Fibroblast of lung (primary cell): ENCODE results near the gene MRTFA. TPM values are rescaled to one million over a fixed set of nuclear protein-coding genes. Genes with fewer than 3 reads are reported as not detected.

Source experiments
- DNase-seq, 2 donors: peaks; one replicate each; pipeline versions ENCODE4 v3.0.0 to v3.0.0-alpha.2; 2010; ENCODE audit warnings: low read depth in 2 of 2
- H2AFZ ChIP-seq: 2 replicates; pipeline ENCODE4 v1.5.1; 2012; ENCODE audit warnings: low read length, control low read depth, inconsistent platforms
- H3K27ac ChIP-seq: 2 replicates; pipeline ENCODE4 v1.5.1; 2011; ENCODE audit warnings: low read length, control low read depth; ENCODE audit not compliant: insufficient read depth
- H3K27me3 ChIP-seq: 2 replicates; pipeline ENCODE4 v1.5.1; 2011; ENCODE audit warnings: mild to moderate bottlenecking, low read length; ENCODE audit not compliant: control insufficient read depth, insufficient read depth
- H3K36me3 ChIP-seq: 2 replicates; pipeline ENCODE4 v1.5.1; 2011; ENCODE audit warnings: low read length; ENCODE audit not compliant: control insufficient read depth, insufficient read depth
- H3K4me1 ChIP-seq: 2 replicates; pipeline ENCODE4 v1.5.1; 2011; ENCODE audit warnings: low read length; ENCODE audit not compliant: control insufficient read depth, insufficient read depth; ENCODE audit errors: extremely low read depth
- H3K4me2 ChIP-seq: 2 replicates; pipeline ENCODE4 v1.5.1; 2011; ENCODE audit warnings: low read length, control low read depth; ENCODE audit not compliant: insufficient read depth; ENCODE audit errors: extremely low read depth
- H3K4me3 ChIP-seq, 4 experiments: fragments of 200-600 bp in 1 of 4; sonication (generic) in 1 of 4; replicated peaks in 1 of 4; 2 replicates each; pipeline ENCODE4 v1.5.1; 2011 to 2016; ENCODE audit warnings: low read length in 4 of 4, low read depth in 3 of 4, mild to moderate bottlenecking in 3 of 4, control low read depth in 2 of 4, inconsistent platforms in 1 of 4, mixed read lengths in 1 of 4; ENCODE audit not compliant: insufficient read depth in 1 of 4; ENCODE audit errors: control extremely low read depth in 1 of 4
- H3K79me2 ChIP-seq: 2 replicates; pipeline ENCODE4 v1.5.1; 2012; ENCODE audit warnings: mild to moderate bottlenecking, low read length, inconsistent platforms; ENCODE audit not compliant: control insufficient read depth, insufficient read depth
- H3K9ac ChIP-seq: 2 replicates; pipeline ENCODE4 v1.5.1; 2011; ENCODE audit warnings: mild to moderate bottlenecking, low read length, control low read depth; ENCODE audit not compliant: insufficient read depth
- H3K9me3 ChIP-seq: 2 replicates; pipeline ENCODE4 v1.5.1; 2012; ENCODE audit warnings: low read depth, low read length; ENCODE audit not compliant: control insufficient read depth, insufficient read depth
- H4K20me1 ChIP-seq: 2 replicates; pipeline ENCODE4 v1.5.1; 2011; ENCODE audit warnings: low read length; ENCODE audit not compliant: control insufficient read depth, insufficient read depth; ENCODE audit errors: extremely low read depth
- CTCF ChIP-seq, 2 donors: IDR thresholded peaks in 1 of 2; conservative IDR thresholded peaks in 1 of 2; 1 replicate in 1 of 2; 2 replicates in 1 of 2; pipeline ENCODE4 v1.5.1; 2011 to 2012; ENCODE audit warnings: low read length in 2 of 2, control low read depth in 1 of 2, inconsistent platforms in 1 of 2, low read depth in 1 of 2, mild to moderate bottlenecking in 1 of 2
- EZH2 ChIP-seq: IDR thresholded peaks from 2 replicates; pipeline ENCODE4 v1.5.1; 2012; ENCODE audit warnings: low read length, control low read depth, mild to moderate bottlenecking; ENCODE audit errors: missing control alignments
- polyA plus RNA-seq, 2 donors: library from polyadenylated mRNA; depleted of rRNA in 1 of 2; stranded (reverse) in 1 of 2; unstranded in 1 of 2; fragments of >200 nt; gene quantifications; 2 replicates each; pipeline ENCODE4 v1.2.1, GENCODE V29; 2011 to 2012; ENCODE audit warnings: missing spikeins in 1 of 2
- total RNA-seq: library from RNA; depleted of rRNA; stranded (reverse); fragments of >200 nt; gene quantifications from 2 replicates; pipeline ENCODE4 v1.2.1, GENCODE V29; 2014

MRTFA gene
- total and polyA plus RNA-seq, 2 donors (not counting 1 experiment from before 2014, with no cell fraction given): 7.6 to 23.0 TPM

GRCh38 chr22:40666151-40666848, 29.8 kb upstream of the MRTFA start:
- H3K27ac ChIP-seq: no peak overlapping the region
- TF ChIP-seq CTCF (conservative IDR thresholded peaks at IDR 0.05 in 1 of 2, IDR thresholded peaks at IDR 0.05 in 1 of 2; ENCODE audit: low read depth in 1 of 2, low read length in 2 of 2) (no peak), EZH2 (no peak)

GRCh38 chr22:40665312-40665711, 28.8 kb upstream of the MRTFA start:
- Histone ChIP-seq H3K79me2 (no peaks in the 10 kb centered on the region), H3K27ac (peak overlapping the region; percentile 52), H2AFZ (no peak overlapping the region), H3K9me3 (no peaks in the 10 kb centered on the region), H3K4me3 (no peak overlapping the region), H3K4me2 (no peak overlapping the region), H3K27me3 (no peaks in the 10 kb centered on the region), H3K36me3 (no peaks in the 10 kb centered on the region), H3K4me1 (peaks cover 4% of the 10 kb centered on the region), H3K9ac (no peak overlapping the region), H4K20me1 (no peaks in the 10 kb centered on the region)
- TF ChIP-seq EZH2 (no peak), CTCF (conservative IDR thresholded peaks at IDR 0.05 in 1 of 2, IDR thresholded peaks at IDR 0.05 in 1 of 2; ENCODE audit: low read depth in 1 of 2, low read length in 2 of 2) (no peak)
- DNase-seq: peak; percentile 48 to 71

More at GRCh38 chr22:40666151-40666848, 29.8 kb upstream of the MRTFA start:
- peak; percentile 25 to 53 for DNase-seq
- Histone ChIP-seq H3K4me1 (peaks cover 4% of the 10 kb centered on the region), H3K9me3 (no peaks in the 10 kb centered on the region), H3K4me2 (no peak overlapping the region), H4K20me1 (no peaks in the 10 kb centered on the region), H3K36me3 (no peaks in the 10 kb centered on the region), H2AFZ (no peak overlapping the region), H3K79me2 (no peaks in the 10 kb centered on the region), H3K27me3 (no peaks in the 10 kb centered on the region), H3K4me3 (no peak overlapping the region), H3K9ac (no peak overlapping the region)

- no peaks in the 10 kb centered on the region for H3K9me3 ChIP-seq
- H3K79me2 ChIP-seq: no peaks in the 10 kb centered on the region
- no peaks in the 10 kb centered on the region for H4K20me1 ChIP-seq
- H3K27me3 ChIP-seq: no peaks in the 10 kb centered on the region
- H3K9ac ChIP-seq: no peak overlapping the region
- DNase-seq: no peak
- H3K36me3 ChIP-seq: no peaks in the 10 kb centered on the region
- no peak overlapping the region for H3K4me3 ChIP-seq
- H3K27ac ChIP-seq: no peak overlapping the region
- H2AFZ ChIP-seq: no peak overlapping the region
- no peak overlapping the region for H3K4me2 ChIP-seq
- peaks cover 3% of the 10 kb centered on the region for H3K4me1 ChIP-seq
- TF ChIP-seq CTCF (conservative IDR thresholded peaks at IDR 0.05 in 1 of 2, IDR thresholded peaks at IDR 0.05 in 1 of 2; ENCODE audit: low read depth in 1 of 2, low read length in 2 of 2) (no peak), EZH2 (no peak)
These were observed 25.2 kb upstream of the MRTFA start for GRCh38 chr22:40661671-40662070.
